Mammary epithelial cell (primary cell): ENCODE measurements around the gene ZNF597.

Experiments used
- CTCF ChIP-seq, 2 donors: IDR thresholded peaks in 1 of 2; conservative IDR thresholded peaks in 1 of 2; 2 replicates each; pipeline ENCODE4 v1.5.1; 2011 to 2012; ENCODE audit warnings: inconsistent platforms in 2 of 2, low read length in 2 of 2, mild to moderate bottlenecking in 2 of 2, control low read depth in 1 of 2, low read depth in 1 of 2; ENCODE audit not compliant: insufficient read depth in 1 of 2; ENCODE audit errors: extremely low read depth in 1 of 2
- EZH2 ChIP-seq: IDR thresholded peaks from 2 replicates; pipeline ENCODE4 v1.6.1; 2012; ENCODE audit warnings: low read length, inconsistent platforms, borderline replicate concordance

- TF ChIP-seq CTCF (conservative IDR thresholded peaks at IDR 0.05 in 1 of 2, IDR thresholded peaks at IDR 0.05 in 1 of 2; ENCODE audit: extremely low read depth in 1 of 2, insufficient read depth in 1 of 2, low read depth in 1 of 2, low read length in 2 of 2), result no peak
- no peak for TF ChIP-seq EZH2
These were observed 8.9 kb downstream of the ZNF597 start for GRCh38 chr16:3434373-3434772.
